CD4-positive, alpha-beta T cell treated with Interferon gamma for 1 hour (primary cell): ENCODE measurements around the gene MRPL54.
"Not testable (repeated sequence)": the region's sequence is repeated elsewhere in the genome, so short reads cannot be mapped to it uniquely, and the experiment has no call there.

ENCODE experiments used
- DNase-seq: peaks from one replicate; pipeline ENCODE4 v3.0.0-alpha.2; 2020

Gene MRPL54

DNA sequence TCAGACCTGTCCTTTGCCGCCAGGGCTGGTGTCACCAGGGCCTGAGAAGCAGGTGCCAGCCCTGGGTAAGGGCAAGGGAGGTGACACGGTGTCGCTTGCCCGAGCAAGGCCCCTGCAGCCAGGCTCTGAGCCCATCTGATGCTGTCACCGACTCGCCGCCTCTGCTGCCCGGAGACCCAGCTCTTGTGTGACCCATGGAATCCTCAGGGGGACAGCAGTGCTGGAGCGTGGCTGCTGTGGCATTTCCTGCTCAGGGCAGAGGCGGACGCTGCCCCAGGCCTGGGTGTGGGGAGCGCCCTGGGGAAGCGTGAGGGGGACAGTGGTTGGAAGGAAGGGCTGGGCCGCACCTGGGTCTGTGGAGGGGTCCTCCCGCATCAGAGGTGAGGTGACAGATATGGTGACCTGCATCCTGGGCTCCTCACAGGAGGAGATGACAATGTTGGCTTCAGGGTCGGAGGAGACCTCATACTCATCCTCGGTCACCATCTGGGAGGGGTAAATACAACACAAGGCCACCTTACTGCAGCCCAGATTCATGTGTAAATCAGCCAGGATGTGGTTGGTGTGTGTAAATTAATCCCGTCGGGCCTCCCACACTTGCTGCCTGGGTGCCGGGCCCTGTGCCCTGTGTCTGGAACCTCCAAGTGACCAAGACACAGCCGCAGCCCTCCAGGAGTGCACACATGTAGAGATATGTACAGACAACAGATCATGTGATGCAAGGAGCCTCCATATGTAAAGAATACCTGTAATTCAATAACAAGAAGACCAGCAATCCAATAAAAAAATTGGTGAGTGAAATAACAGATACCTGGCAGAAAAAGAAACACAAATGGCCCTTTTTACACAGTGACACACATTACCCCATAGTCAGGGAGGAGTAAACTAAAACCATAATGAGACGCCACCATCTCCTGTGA lies 51.3 kb downstream of the MRPL54 start:
- DNase-seq = no peak

DNA sequence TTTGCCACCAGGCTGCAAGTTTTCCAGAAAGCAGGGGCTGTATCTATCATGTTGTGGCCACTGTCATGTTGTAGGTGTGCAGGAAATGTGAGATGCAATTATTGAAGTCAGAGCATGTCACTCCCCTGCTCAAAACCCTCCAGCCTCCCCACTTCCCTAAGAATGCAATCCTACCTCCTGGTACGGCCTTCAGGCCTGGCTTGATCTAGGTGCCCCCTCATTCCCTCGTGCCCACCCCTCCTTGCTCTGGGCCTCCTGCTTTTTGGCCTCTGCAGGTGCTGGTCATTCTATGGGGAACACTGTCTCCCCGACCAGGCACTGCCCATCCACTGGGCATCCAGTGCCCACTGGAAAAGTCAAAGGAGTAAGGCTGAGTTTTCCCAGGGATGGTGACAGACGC lies 52.2 kb downstream of the MRPL54 start:
- DNase-seq = no peak

DNA sequence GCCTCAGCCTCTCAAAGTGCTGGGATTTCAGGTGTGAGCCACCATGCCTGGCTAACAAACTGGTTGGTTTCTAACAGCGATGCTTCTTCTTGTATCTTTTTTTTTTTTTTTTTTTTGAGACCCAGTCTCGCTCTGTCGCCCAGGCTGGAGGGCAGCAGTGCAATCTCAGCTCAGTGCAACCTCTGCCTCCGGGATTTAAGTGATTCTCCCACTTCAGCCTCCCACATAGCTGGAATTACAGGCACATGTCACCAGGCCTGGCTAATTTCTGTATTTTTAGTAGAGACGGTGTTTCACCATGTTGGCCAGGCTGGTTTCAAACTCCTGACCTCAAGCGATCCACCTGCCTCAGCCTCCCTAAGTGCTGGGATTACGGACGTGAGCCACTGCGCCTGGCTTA lies 53.7 kb downstream of the MRPL54 start:
- not testable (repeated sequence) for DNase-seq

DNA sequence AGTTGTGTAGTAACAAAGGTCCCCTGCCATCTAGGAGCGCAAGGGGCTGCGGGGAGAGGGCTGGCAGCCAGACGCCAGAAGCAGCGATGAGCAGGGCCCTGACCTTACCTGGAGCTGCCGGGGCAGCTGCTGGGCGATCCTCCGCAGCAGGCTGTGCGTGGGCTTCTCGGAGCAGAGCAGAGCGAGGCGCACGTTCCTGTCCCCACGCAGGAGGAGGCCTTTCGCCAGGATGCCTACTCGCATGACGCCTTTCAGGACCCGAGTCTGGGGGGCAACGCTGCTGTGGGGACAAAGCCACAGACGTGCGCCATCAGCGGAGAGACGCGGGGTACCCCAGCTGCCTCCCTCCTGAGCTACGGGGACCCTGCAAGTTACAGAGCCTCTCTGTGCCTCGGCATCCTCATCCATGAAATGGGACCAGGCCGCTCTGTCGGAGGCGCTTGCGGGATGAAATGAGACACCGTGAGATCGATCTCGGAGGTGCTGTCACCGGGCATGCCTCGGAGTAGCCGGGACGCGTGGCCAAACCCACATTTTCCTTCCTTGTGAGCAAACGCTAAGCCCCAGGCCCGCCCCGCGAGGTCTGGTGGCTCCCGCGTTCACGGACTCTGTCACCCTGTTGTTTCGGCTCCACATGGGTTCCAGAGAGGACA lies 54.2 kb downstream of the MRPL54 start:
- no peak for DNase-seq
